IMR-90 (cell line): Measurements from ENCODE around the gene CIAO3. TPM values are rescaled to one million over a fixed set of nuclear protein-coding genes. Genes with fewer than 3 reads are reported as not detected.

Source experiments
- ATAC-seq: fragments of 200-7000 bp; cut with Tn5 transposase; 2 replicates; pipeline ENCODE4 v1.9.1; 2020; ENCODE audit warnings: low read depth, mild to moderate bottlenecking, moderate library complexity
- BruUV-seq: library from RNA; stranded (reverse); fragments of 400-500 nt; replicated peaks from 2 replicates; lab custom pipeline; 2021; lab: Mats Ljungman, UMichigan
- CTCF ChIA-PET: fragments of 300-600 bp; formaldehyde crosslinking; extraction: SDS; loops from one replicate; lab custom pipeline; 2021; ENCODE audit warnings: antibody characterized with exemption; lab: Yijun Ruan, JAX
- POLR2A ChIA-PET: fragments of 300-600 bp; sonication (Branson Sonifier 250); formaldehyde crosslinking; loops from one replicate; lab custom pipeline; 2022; ENCODE audit warnings: antibody characterized with exemption; ENCODE audit not compliant: unreplicated experiment; lab: Charles Lee
- DNase-seq: peaks from one replicate; pipeline ENCODE4 v3.0.0; 2013
- H2AFZ ChIP-seq: replicated peaks from 2 replicates; pipeline ENCODE3; 2013; ENCODE audit warnings: low read length, mild to moderate bottlenecking; ENCODE audit not compliant: poor library complexity
- H2AK5ac ChIP-seq: 2 replicates; pipeline ENCODE4 v1.6.1; 2013; ENCODE audit warnings: low read depth, low read length, inconsistent platforms
- H2AK9ac ChIP-seq: replicated peaks from 2 replicates; pipeline ENCODE3; 2013; ENCODE audit warnings: mild to moderate bottlenecking, low read depth, low read length, moderate library complexity; ENCODE audit not compliant: poor library complexity
- H2BK120ac ChIP-seq: 2 replicates; pipeline ENCODE4 v1.6.1; 2013; ENCODE audit warnings: low read depth, low read length, inconsistent platforms
- H2BK15ac ChIP-seq: 3 replicates; pipeline ENCODE4 v1.6.1; 2013; ENCODE audit warnings: low read depth, low read length, inconsistent platforms
- H2BK20ac ChIP-seq: 2 replicates; pipeline ENCODE4 v1.6.1; 2013; ENCODE audit warnings: low read depth, mild to moderate bottlenecking, inconsistent platforms, low read length, moderate library complexity
- H2BK5ac ChIP-seq: 2 replicates; pipeline ENCODE4 v1.6.1; 2013; ENCODE audit warnings: mild to moderate bottlenecking, low read depth, low read length, inconsistent platforms; ENCODE audit not compliant: poor library complexity, severe bottlenecking
- H3K14ac ChIP-seq: replicated peaks from 2 replicates; pipeline ENCODE4 v1.6.1; 2013; ENCODE audit warnings: low read depth, low read length, inconsistent platforms
- H3K18ac ChIP-seq: 2 replicates; pipeline ENCODE4 v1.6.1; 2013; ENCODE audit warnings: low read depth, low read length, control low read depth
- H3K23ac ChIP-seq: 2 replicates; pipeline ENCODE4 v1.6.1; 2013; ENCODE audit warnings: low read depth, low read length, inconsistent platforms
- H3K27ac ChIP-seq: 2 replicates; pipeline ENCODE4 v1.5.1; 2013; ENCODE audit warnings: mild to moderate bottlenecking, control low read depth, low read length; ENCODE audit not compliant: insufficient read depth
- H3K27me3 ChIP-seq: 2 replicates; pipeline ENCODE4 v1.6.1; 2013; ENCODE audit warnings: low read length; ENCODE audit not compliant: control insufficient read depth, insufficient read depth
- H3K36me3 ChIP-seq: 2 replicates; pipeline ENCODE4 v1.6.1; 2013; ENCODE audit warnings: low read length, mixed read lengths; ENCODE audit not compliant: control insufficient read depth, insufficient read depth
- H3K4ac ChIP-seq: 2 replicates; pipeline ENCODE4 v1.6.1; 2013; ENCODE audit warnings: low read depth, low read length, inconsistent platforms
- H3K4me1 ChIP-seq: 2 replicates; pipeline ENCODE4 v1.6.1; 2013; ENCODE audit warnings: low read length, mixed read lengths; ENCODE audit not compliant: control insufficient read depth, insufficient read depth
- H3K4me2 ChIP-seq: 2 replicates; pipeline ENCODE4 v1.6.1; 2013; ENCODE audit warnings: low read depth, mild to moderate bottlenecking, control low read depth, low read length, moderate library complexity
- H3K4me3 ChIP-seq: 2 replicates; pipeline ENCODE4 v1.5.1; 2013; ENCODE audit warnings: low read depth, mild to moderate bottlenecking, control low read depth, low read length, moderate library complexity; ENCODE audit not compliant: insufficient read depth
- H3K56ac ChIP-seq: 2 replicates; pipeline ENCODE4 v1.6.1; 2013; ENCODE audit warnings: low read length, inconsistent platforms; ENCODE audit not compliant: insufficient read depth; ENCODE audit errors: extremely low read depth
- H3K79me1 ChIP-seq, 2 experiments: 2 replicates each; pipeline ENCODE4 v1.6.1; 2013; ENCODE audit warnings: low read length in 2 of 2, inconsistent platforms in 1 of 2, low read depth in 1 of 2
- H3K9ac ChIP-seq: 2 replicates; pipeline ENCODE4 v1.6.1; 2013; ENCODE audit warnings: low read depth, low read length, control low read depth
- H3K9me1 ChIP-seq: 2 replicates; pipeline ENCODE4 v1.6.1; 2013; ENCODE audit warnings: low read length, inconsistent platforms; ENCODE audit not compliant: insufficient read depth
- H3K9me3 ChIP-seq: 2 replicates; pipeline ENCODE4 v1.6.1; 2013; ENCODE audit warnings: low read length; ENCODE audit not compliant: control insufficient read depth, insufficient read depth
- H4K20me1 ChIP-seq: 2 replicates; pipeline ENCODE4 v1.6.1; 2013; ENCODE audit warnings: low read length, inconsistent platforms; ENCODE audit not compliant: insufficient read depth
- H4K5ac ChIP-seq: 2 replicates; pipeline ENCODE4 v1.6.1; 2013; ENCODE audit warnings: mild to moderate bottlenecking, low read depth, low read length, control low read depth
- H4K8ac ChIP-seq, 2 experiments: 2 replicates each; pipeline ENCODE4 v1.6.1; 2013; ENCODE audit warnings: low read depth in 2 of 2, low read length in 2 of 2, control low read depth in 1 of 2, inconsistent platforms in 1 of 2
- H4K91ac ChIP-seq: 2 replicates; pipeline ENCODE4 v1.6.1; 2013; ENCODE audit warnings: low read depth, low read length, inconsistent platforms; ENCODE audit not compliant: insufficient read depth
- BHLHE40 ChIP-seq: fragments of 150-350 bp; IDR thresholded peaks from 2 replicates; pipeline ENCODE4 v1.6.1; 2016; ENCODE audit warnings: mild to moderate bottlenecking, low read depth, low read length
- CHD1 ChIP-seq: IDR thresholded peaks from 2 replicates; pipeline ENCODE4 v1.6.1; 2012; ENCODE audit warnings: low read depth, low read length, improper control_type of control experiment
- CTCF ChIP-seq: conservative IDR thresholded peaks from 2 replicates; pipeline ENCODE4 v1.5.1; 2012; ENCODE audit warnings: mild to moderate bottlenecking, low read depth, low read length, improper control_type of control experiment
- ELK1 ChIP-seq: fragments of 150-350 bp; IDR thresholded peaks from 2 replicates; pipeline ENCODE4 v1.6.1; 2016; ENCODE audit warnings: low read depth, mild to moderate bottlenecking, low read length, moderate library complexity, borderline replicate concordance
- FOS ChIP-seq: fragments of 150-350 bp; IDR thresholded peaks from 2 replicates; pipeline ENCODE4 v1.6.1; 2016; ENCODE audit warnings: low read depth, low read length
- MAFK ChIP-seq: IDR thresholded peaks from 2 replicates; pipeline ENCODE4 v1.6.1; 2012; ENCODE audit warnings: low read depth, low read length, improper control_type of control experiment
- MXI1 ChIP-seq: IDR thresholded peaks from 2 replicates; pipeline ENCODE4 v1.6.1; 2012; ENCODE audit warnings: low read depth, mild to moderate bottlenecking, low read length, moderate library complexity, borderline replicate concordance
- NFE2L2 ChIP-seq: fragments of 150-350 bp; IDR thresholded peaks from 2 replicates; pipeline ENCODE4 v1.6.1; 2016; ENCODE audit warnings: low read depth, mild to moderate bottlenecking, low read length
- POLR2A ChIP-seq: IDR thresholded peaks from 2 replicates; pipeline ENCODE4 v1.6.1; 2012; ENCODE audit warnings: mild to moderate bottlenecking, low read depth, low read length
- RAD21 ChIP-seq: IDR thresholded peaks from 2 replicates; pipeline ENCODE4 v1.6.1; 2012; ENCODE audit warnings: low read length, improper control_type of control experiment
- RCOR1 ChIP-seq: IDR thresholded peaks from 2 replicates; pipeline ENCODE4 v1.6.1; 2012; ENCODE audit warnings: mild to moderate bottlenecking, low read length, improper control_type of control experiment; ENCODE audit not compliant: insufficient replicate concordance
- RFX5 ChIP-seq: IDR thresholded peaks from 2 replicates; pipeline ENCODE4 v1.8.0; 2012; ENCODE audit warnings: low read depth, mild to moderate bottlenecking, low read length, moderate library complexity
- USF2 ChIP-seq: fragments of 150-350 bp; IDR thresholded peaks from 2 replicates; pipeline ENCODE4 v1.6.1; 2017; ENCODE audit warnings: mild to moderate bottlenecking, antibody characterized with exemption, low read length, low read depth
- WGBS, 2 experiments: methylation state at CpG; one replicate each; pipeline versions ENCODE4 v1.1.5 to v1.1.7; 2013; ENCODE audit warnings: missing lambda C conversion rate in 2 of 2; ENCODE audit not compliant: insufficient read length in 1 of 2; ENCODE audit errors: extremely low coverage in 2 of 2; 5-methylcytosine and 5-hydroxymethylcytosine counted together
- dilution Hi-C: fragments of 300-500 bp; cut with HindIII; formaldehyde crosslinking; loops from one replicate; pipeline ENCODE4 v1.14.3; 2018; ENCODE audit warnings: low sequenced_read_pairs; ENCODE audit not compliant: unreplicated experiment
- in situ Hi-C: fragments of 300-500 bp; cut with MboI; formaldehyde crosslinking; loops from 3 replicates; pipeline ENCODE4 v1.14.3; 2019; ENCODE audit warnings: low sequenced_read_pairs, inconsistent platforms, mixed read lengths
- intact Hi-C: fragments of 100-400 bp; cut with micrococcal nuclease; formaldehyde crosslinking; loops from 2 replicates; pipeline ENCODE4 v1.10.0; 2022
- polyA plus RNA-seq, 3 experiments: library from polyadenylated mRNA; depleted of rRNA; stranded (reverse); fragments of >200 nt; gene quantifications; 2 replicates each; pipeline ENCODE4 v1.2.3, GENCODE V29; 2012; ENCODE audit warnings: low replicate concordance in 1 of 3
- total RNA-seq: library from RNA; depleted of rRNA; stranded (reverse); fragments of >200 nt; gene quantifications from 2 replicates; pipeline ENCODE4 v1.2.3, GENCODE V29; 2012

The CIAO3 gene
- total and polyA plus RNA-seq, 2 of the 4 experiments (the other 2 are of a cell fraction), result 17.0 to 20.2 TPM

- Histone ChIP-seq H2BK15ac (no peak overlapping the region), H2BK120ac (no peak overlapping the region), H2AFZ (no peak overlapping the region), H3K56ac (no peak overlapping the region), H3K23ac (no peak overlapping the region), H3K9ac (no peak overlapping the region), H3K27ac (no peak overlapping the region), H3K18ac (no peak overlapping the region), H4K91ac (no peak overlapping the region), H3K79me1 (peaks cover 0 to 5% of the 10 kb centered on the region in 2 experiments; a peak in 1 of 4 replicates), H2AK5ac (no peak overlapping the region), H2BK20ac (no peak overlapping the region), H3K4me1 (peaks cover 12% of the 10 kb centered on the region), H3K27me3 (no peaks in the 10 kb centered on the region), H3K4ac (no peak overlapping the region), H2AK9ac (peak overlapping the region; percentile 93), H3K4me3 (no peak overlapping the region), H4K5ac (no peak overlapping the region), H3K9me3 (no peaks in the 10 kb centered on the region), H3K36me3 (peaks cover 3% of the 10 kb centered on the region; the same call in 1 of the 2 replicates), H3K14ac (no peak overlapping the region), H3K4me2 (no peak overlapping the region), H4K20me1 (peaks cover 4% of the 10 kb centered on the region), H3K9me1 (peaks cover 2% of the 10 kb centered on the region; the same call in 1 of the 2 replicates), H2BK5ac (no peak overlapping the region), H4K8ac (no peak overlapping the region)
- DNase-seq (no peak), ATAC-seq (no peak)
- in situ Hi-C loops, result no loop called here
- no TSS peak for BruUV-seq
- POLR2A ChIA-PET, result no interaction called here
- CTCF ChIA-PET, result no interaction called here
- dilution Hi-C loops, result no loop called here
- intact Hi-C loops, result loop anchor here (5.0 kb wide), 1 partner anchor 62 kb away; the partner anchor contains the start of genes CHTF18 and RPUSD1
- 86% methylated on average over 15 of the region's 23 CpGs; no CpG with 5 or more reads in 1 of the 2 experiments for WGBS, 2 experiments
- no peak for TF ChIP-seq RCOR1
- no peak for TF ChIP-seq MXI1
- no peak for TF ChIP-seq MAFK
- TF ChIP-seq USF2, result no peak
- no peak for TF ChIP-seq CTCF
- TF ChIP-seq FOS, result no peak
- TF ChIP-seq RAD21, result no peak
- no peak for TF ChIP-seq POLR2A
- TF ChIP-seq CHD1, result no peak
- no peak for TF ChIP-seq NFE2L2
- no peak for TF ChIP-seq ELK1
- TF ChIP-seq RFX5, result no peak
- no peak for TF ChIP-seq BHLHE40
Observed at GRCh38 chr16:725463-726187, 15.2 kb downstream of the CIAO3 start.
